ENCODE data around the gene POU6F1. TPM values are rescaled to one million over a fixed set of nuclear protein-coding genes. Genes with fewer than 3 reads are reported as not detected.
"Not testable (repeated sequence)": the region's sequence is repeated elsewhere in the genome, so short reads cannot be mapped to it uniquely, and the experiment has no call there.

The POU6F1 gene
- 0.44 and 0.51 TPM in 2 replicates for total RNA-seq (2012; rRNA removed)

GRCh38 chr12:51217968-51218606 lies at the start of gene POU6F1:
Gene POU6F1 (minus strand): TSS chr12:51218062. CDS start chr12:51206836, 11,226 bp downstream.
- H3K36me3 ChIP-seq (ENCODE audit: insufficient read depth, low read length) = no peaks in the 10 kb centered on the region
- no peaks in the 10 kb centered on the region for H3K27me3 ChIP-seq (ENCODE audit: control insufficient read depth, insufficient read depth, low read length)
- H3K9ac ChIP-seq (ENCODE audit: low read depth, low read length) = peak within 1 kb of the TSS; percentile 89
- peak within 1 kb of the TSS; percentile 99 for H3K4me2 ChIP-seq (ENCODE audit: low read length)
- H3K4me3 ChIP-seq (ENCODE audit: low read length) = peak within 1 kb of the TSS; percentile 87
- no peaks in the 10 kb centered on the region for H3K9me3 ChIP-seq (replicated peaks; ENCODE audit: low read length)
- peaks cover 12% of the 10 kb centered on the region for H3K4me1 ChIP-seq (ENCODE audit: control insufficient read depth, insufficient read depth, low read length)

GRCh38 chr12:51265024-51265423 lies 47.2 kb upstream of the POU6F1 start:
- Histone ChIP-seq H3K4me1 (ENCODE audit: control insufficient read depth, insufficient read depth, low read length) (peaks cover 31% of the 10 kb centered on the region), H3K27me3 (ENCODE audit: control insufficient read depth, insufficient read depth, low read length) (no peaks in the 10 kb centered on the region), H3K4me3 (ENCODE audit: low read length) (no peak overlapping the region), H3K4me2 (ENCODE audit: low read length) (no peak overlapping the region), H3K9ac (ENCODE audit: low read depth, low read length) (no peak overlapping the region), H3K36me3 (ENCODE audit: insufficient read depth, low read length) (peaks cover 14% of the 10 kb centered on the region), H3K9me3 (replicated peaks; ENCODE audit: low read length) (no peaks in the 10 kb centered on the region)

- Histone ChIP-seq H3K9ac (ENCODE audit: low read depth, low read length) (no peak overlapping the region), H3K36me3 (ENCODE audit: insufficient read depth, low read length) (peaks cover 14% of the 10 kb centered on the region), H3K4me1 (ENCODE audit: control insufficient read depth, insufficient read depth, low read length) (peaks cover 27% of the 10 kb centered on the region), H3K27me3 (ENCODE audit: control insufficient read depth, insufficient read depth, low read length) (no peaks in the 10 kb centered on the region), H3K4me3 (ENCODE audit: low read length) (no peak overlapping the region), H3K9me3 (replicated peaks; ENCODE audit: low read length) (no peaks in the 10 kb centered on the region), H3K4me2 (ENCODE audit: low read length) (no peak overlapping the region)
These were observed 46.4 kb upstream of the POU6F1 start for GRCh38 chr12:51264297-51264696.

- no peak overlapping the region for H3K4me3 ChIP-seq (ENCODE audit: low read length)
- H3K9me3 ChIP-seq (replicated peaks; ENCODE audit: low read length) = no peaks in the 10 kb centered on the region
- no peak overlapping the region for H3K4me2 ChIP-seq (ENCODE audit: low read length)
- H3K36me3 ChIP-seq (ENCODE audit: insufficient read depth, low read length) = peaks cover 14% of the 10 kb centered on the region
- H3K9ac ChIP-seq (ENCODE audit: low read depth, low read length) = no peak overlapping the region
- no peaks in the 10 kb centered on the region for H3K27me3 ChIP-seq (ENCODE audit: control insufficient read depth, insufficient read depth, low read length)
- peaks cover 19% of the 10 kb centered on the region for H3K4me1 ChIP-seq (ENCODE audit: control insufficient read depth, insufficient read depth, low read length)
These were observed 45.5 kb upstream of the POU6F1 start for GRCh38 chr12:51263341-51263740.

GRCh38 chr12:51262758-51263177 lies 44.9 kb upstream of the POU6F1 start:
- peaks cover 13% of the 10 kb centered on the region for H3K4me1 ChIP-seq (ENCODE audit: control insufficient read depth, insufficient read depth, low read length)
- no peak overlapping the region for H3K4me3 ChIP-seq (ENCODE audit: low read length)
- H3K36me3 ChIP-seq (ENCODE audit: insufficient read depth, low read length) = peaks cover 9% of the 10 kb centered on the region
- no peaks in the 10 kb centered on the region for H3K9me3 ChIP-seq (replicated peaks; ENCODE audit: low read length)
- H3K27me3 ChIP-seq (ENCODE audit: control insufficient read depth, insufficient read depth, low read length) = no peaks in the 10 kb centered on the region
- H3K4me2 ChIP-seq (ENCODE audit: low read length) = no peak overlapping the region
- no peak overlapping the region for H3K9ac ChIP-seq (ENCODE audit: low read depth, low read length)

GRCh38 chr12:51259600-51259999 lies 41.7 kb upstream of the POU6F1 start:
- H3K36me3 ChIP-seq (ENCODE audit: insufficient read depth, low read length); H3K4me2 ChIP-seq (ENCODE audit: low read length): not testable (repeated sequence)

GRCh38 chr12:51254536-51254935 lies 36.7 kb upstream of the POU6F1 start:
- no peaks in the 10 kb centered on the region for H3K9me3 ChIP-seq (replicated peaks; ENCODE audit: low read length)
- no peaks in the 10 kb centered on the region for H3K27me3 ChIP-seq (ENCODE audit: control insufficient read depth, insufficient read depth, low read length)
- no peak overlapping the region for H3K4me3 ChIP-seq (ENCODE audit: low read length)
- H3K36me3 ChIP-seq (ENCODE audit: insufficient read depth, low read length) = peaks cover 15% of the 10 kb centered on the region
- no peak overlapping the region for H3K9ac ChIP-seq (ENCODE audit: low read depth, low read length)
- H3K4me1 ChIP-seq (ENCODE audit: control insufficient read depth, insufficient read depth, low read length) = no peaks in the 10 kb centered on the region
- H3K4me2 ChIP-seq (ENCODE audit: low read length) = no peak overlapping the region

More at GRCh38 chr12:51259600-51259999, 41.7 kb upstream of the POU6F1 start:
- H3K4me1 ChIP-seq (ENCODE audit: control insufficient read depth, insufficient read depth, low read length); H3K9me3 ChIP-seq (replicated peaks; ENCODE audit: low read length); H3K27me3 ChIP-seq (ENCODE audit: control insufficient read depth, insufficient read depth, low read length); H3K9ac ChIP-seq (ENCODE audit: low read depth, low read length); H3K4me3 ChIP-seq (ENCODE audit: low read length): not testable (repeated sequence)

- Histone ChIP-seq H3K36me3 (ENCODE audit: insufficient read depth, low read length) (peaks cover 15% of the 10 kb centered on the region), H3K9me3 (replicated peaks; ENCODE audit: low read length) (no peaks in the 10 kb centered on the region), H3K4me3 (ENCODE audit: low read length) (no peak overlapping the region), H3K4me1 (ENCODE audit: control insufficient read depth, insufficient read depth, low read length) (no peaks in the 10 kb centered on the region), H3K9ac (ENCODE audit: low read depth, low read length) (no peak overlapping the region), H3K27me3 (ENCODE audit: control insufficient read depth, insufficient read depth, low read length) (no peaks in the 10 kb centered on the region), H3K4me2 (ENCODE audit: low read length) (no peak overlapping the region)
These were observed 35.4 kb upstream of the POU6F1 start for GRCh38 chr12:51253276-51253675.

- peaks cover 53% of the 10 kb centered on the region for H3K36me3 ChIP-seq (ENCODE audit: insufficient read depth, low read length)
- H3K4me1 ChIP-seq (ENCODE audit: control insufficient read depth, insufficient read depth, low read length) = peaks cover 14% of the 10 kb centered on the region
- no peaks in the 10 kb centered on the region for H3K27me3 ChIP-seq (ENCODE audit: control insufficient read depth, insufficient read depth, low read length)
- H3K9me3 ChIP-seq (replicated peaks; ENCODE audit: low read length) = no peaks in the 10 kb centered on the region
- no peak overlapping the region for H3K4me3 ChIP-seq (ENCODE audit: low read length)
- no peak overlapping the region for H3K9ac ChIP-seq (ENCODE audit: low read depth, low read length)
- H3K4me2 ChIP-seq (ENCODE audit: low read length) = no peak overlapping the region
These were observed 29.8 kb upstream of the POU6F1 start for GRCh38 chr12:51247523-51248206.

GRCh38 chr12:51246254-51246853 lies 28.5 kb upstream of the POU6F1 start:
- Histone ChIP-seq H3K9me3 (replicated peaks; ENCODE audit: low read length) (no peaks in the 10 kb centered on the region), H3K36me3 (ENCODE audit: insufficient read depth, low read length) (peaks cover 63% of the 10 kb centered on the region), H3K4me2 (ENCODE audit: low read length) (no peak overlapping the region), H3K27me3 (ENCODE audit: control insufficient read depth, insufficient read depth, low read length) (no peaks in the 10 kb centered on the region), H3K9ac (ENCODE audit: low read depth, low read length) (no peak overlapping the region), H3K4me3 (ENCODE audit: low read length) (no peak overlapping the region), H3K4me1 (ENCODE audit: control insufficient read depth, insufficient read depth, low read length) (peaks cover 16% of the 10 kb centered on the region)

- Histone ChIP-seq H3K4me3 (ENCODE audit: low read length) (no peak overlapping the region), H3K4me1 (ENCODE audit: control insufficient read depth, insufficient read depth, low read length) (peaks cover 23% of the 10 kb centered on the region), H3K9ac (ENCODE audit: low read depth, low read length) (no peak overlapping the region), H3K9me3 (replicated peaks; ENCODE audit: low read length) (no peaks in the 10 kb centered on the region), H3K27me3 (ENCODE audit: control insufficient read depth, insufficient read depth, low read length) (no peaks in the 10 kb centered on the region), H3K4me2 (ENCODE audit: low read length) (no peak overlapping the region), H3K36me3 (ENCODE audit: insufficient read depth, low read length) (peaks cover 66% of the 10 kb centered on the region)
These were observed 27.8 kb upstream of the POU6F1 start for GRCh38 chr12:51245476-51246253.
